H1 (cell line): ENCODE data around the gene CDS2. TPM values are rescaled to one million over a fixed set of nuclear protein-coding genes. Genes with fewer than 3 reads are reported as not detected.

Experiments used
- CTCF ChIA-PET: fragments of 300-600 bp; sonication (Branson Sonifier 250); formaldehyde crosslinking; loops from one replicate; lab custom pipeline; 2021; ENCODE audit not compliant: partially characterized antibody; lab: Charles Lee
- POLR2A ChIA-PET: fragments of 300-600 bp; sonication (Branson Sonifier 250); formaldehyde crosslinking; loops from one replicate; lab custom pipeline; 2021; ENCODE audit warnings: inconsistent platforms; ENCODE audit not compliant: partially characterized antibody; lab: Charles Lee
- DNase-seq, 2 experiments: peaks; one replicate each; pipeline versions ENCODE4 v3.0.0 to v3.0.0-alpha.2; 2010 to 2022; ENCODE audit warnings: low spot score in 2 of 2, low read depth in 1 of 2, mixed read lengths in 1 of 2
- FAIRE-seq: peaks from 2 replicates; lab custom pipeline; 2011; peaks lifted over from hg19 to GRCh38; lab: Jason Lieb, UNC
- H2AFZ ChIP-seq: 2 replicates; pipeline ENCODE4 v1.8.1; 2012; ENCODE audit warnings: low read length, inconsistent platforms
- H2AK5ac ChIP-seq: 2 replicates; pipeline ENCODE4 v1.6.1; 2013; ENCODE audit warnings: low read depth, low read length
- H2BK120ac ChIP-seq: replicated peaks from 2 replicates; pipeline ENCODE3; 2013; ENCODE audit warnings: low read depth, low read length, inconsistent platforms
- H2BK12ac ChIP-seq: 2 replicates; pipeline ENCODE4 v1.6.1; 2013; ENCODE audit warnings: low read depth, low read length
- H2BK15ac ChIP-seq: 2 replicates; pipeline ENCODE4 v1.6.1; 2013; ENCODE audit warnings: low read length
- H2BK20ac ChIP-seq: 2 replicates; pipeline ENCODE4 v1.6.1; 2013; ENCODE audit warnings: low read length
- H2BK5ac ChIP-seq: 2 replicates; pipeline ENCODE4 v1.6.1; 2013; ENCODE audit warnings: low read depth, low read length
- H3K14ac ChIP-seq: 2 replicates; pipeline ENCODE4 v1.6.1; 2013; ENCODE audit warnings: inconsistent platforms; ENCODE audit not compliant: insufficient read length
- H3K18ac ChIP-seq: 2 replicates; pipeline ENCODE4 v1.6.1; 2013; ENCODE audit warnings: low read length; ENCODE audit errors: extremely low read depth
- H3K23ac ChIP-seq: 2 replicates; pipeline ENCODE4 v1.6.1; 2013; ENCODE audit warnings: inconsistent platforms; ENCODE audit not compliant: insufficient read length
- H3K23me2 ChIP-seq: 2 replicates; pipeline ENCODE4 v1.6.1; 2013; ENCODE audit warnings: low read depth, low read length
- H3K27ac ChIP-seq: 2 replicates; pipeline ENCODE4 v1.6.1; 2011; ENCODE audit warnings: low read depth, low read length, inconsistent platforms
- H3K27me3 ChIP-seq, 4 experiments: replicated peaks in 1 of 4; 1 replicate in 1 of 4; 2 replicates in 3 of 4; pipeline versions ENCODE4 v1.6.1 to v1.8.1; 2011 to 2013; ENCODE audit warnings: low read length in 3 of 4, mild to moderate bottlenecking in 3 of 4, inconsistent platforms in 2 of 4, mixed read lengths in 2 of 4, moderate library complexity in 1 of 4; ENCODE audit not compliant: control insufficient read depth in 3 of 4, insufficient read depth in 3 of 4; ENCODE audit errors: extremely low read depth in 1 of 4
- H3K36me3 ChIP-seq, 4 experiments: 2 replicates each; pipeline versions ENCODE4 v1.6.1 to v1.8.1; 2011 to 2013; ENCODE audit warnings: mild to moderate bottlenecking in 4 of 4, low read length in 3 of 4, moderate library complexity in 2 of 4, control low read depth in 1 of 4, inconsistent platforms in 1 of 4; ENCODE audit not compliant: insufficient read depth in 4 of 4, control insufficient read depth in 2 of 4
- H3K4ac ChIP-seq: replicated peaks from 2 replicates; pipeline ENCODE3; 2013; ENCODE audit warnings: low read length, low read depth, mixed read lengths, inconsistent platforms; ENCODE audit not compliant: insufficient read length
- H3K4me1 ChIP-seq, 4 experiments: replicated peaks in 1 of 4; 1 replicate in 1 of 4; 2 replicates in 3 of 4; pipeline versions ENCODE4 v1.6.1 to v1.8.1; 2011 to 2013; ENCODE audit warnings: low read length in 3 of 4, inconsistent platforms in 2 of 4, mixed read lengths in 1 of 4; ENCODE audit not compliant: insufficient read depth in 4 of 4, control insufficient read depth in 3 of 4
- H3K4me2 ChIP-seq, 2 experiments: 2 replicates each; pipeline versions ENCODE4 v1.6.1 to v1.8.1; 2011 to 2013; ENCODE audit warnings: low read depth in 2 of 2, low read length in 2 of 2, control low read depth in 1 of 2, inconsistent platforms in 1 of 2, mild to moderate bottlenecking in 1 of 2; ENCODE audit not compliant: insufficient read depth in 1 of 2
- H3K4me3 ChIP-seq, 4 experiments: fragments of 200-600, 300-600 bp in 1 of 4; sonication (generic), shearing (Covaris generic), sonication (Bioruptor Twin) in 1 of 4; 2 replicates each; pipeline versions ENCODE4 v1.5.1 to v1.8.1; 2011 to 2016; ENCODE audit warnings: low read length in 4 of 4, low read depth in 3 of 4, control low read depth in 2 of 4, inconsistent platforms in 2 of 4, mild to moderate bottlenecking in 2 of 4, mixed read lengths in 1 of 4, moderate library complexity in 1 of 4; ENCODE audit not compliant: insufficient read depth in 2 of 4; ENCODE audit errors: extremely low read depth in 1 of 4
- H3K56ac ChIP-seq: replicated peaks from 2 replicates; pipeline ENCODE3; 2013; ENCODE audit warnings: low read depth, mild to moderate bottlenecking, mixed read lengths, low read length, inconsistent platforms; ENCODE audit not compliant: insufficient read length
- H3K79me1 ChIP-seq: 2 replicates; pipeline ENCODE4 v1.6.1; 2013; ENCODE audit warnings: low read depth, low read length, control low read depth
- H3K79me2 ChIP-seq, 2 experiments: 2 replicates each; pipeline versions ENCODE4 v1.6.1 to v1.8.1; 2012 to 2013; ENCODE audit warnings: low read length in 2 of 2, mild to moderate bottlenecking in 2 of 2, inconsistent platforms in 1 of 2; ENCODE audit not compliant: insufficient read depth in 2 of 2, control insufficient read depth in 1 of 2
- H3K9ac ChIP-seq, 4 experiments: replicated peaks in 1 of 4; 1 replicate in 1 of 4; 2 replicates in 3 of 4; pipeline versions ENCODE4 v1.6.1 to v1.8.1; 2011 to 2013; ENCODE audit warnings: low read depth in 3 of 4, low read length in 3 of 4, control low read depth in 2 of 4, mild to moderate bottlenecking in 2 of 4, moderate library complexity in 2 of 4, inconsistent platforms in 1 of 4; ENCODE audit errors: extremely low read depth in 1 of 4
- H3K9me3 ChIP-seq, 2 experiments: 2 replicates each; pipeline versions ENCODE4 v1.6.1 to v1.8.1; 2012 to 2013; ENCODE audit warnings: mild to moderate bottlenecking in 2 of 2, moderate library complexity in 2 of 2, control low read depth in 1 of 2, inconsistent platforms in 1 of 2, low read depth in 1 of 2, low read length in 1 of 2, mixed read lengths in 1 of 2; ENCODE audit not compliant: insufficient read depth in 2 of 2
- H4K20me1 ChIP-seq, 2 experiments: replicated peaks in 1 of 2; 2 replicates each; pipeline versions ENCODE3 to v1.8.1; 2011 to 2013; ENCODE audit warnings: inconsistent platforms in 2 of 2, low read length in 2 of 2, mild to moderate bottlenecking in 1 of 2; ENCODE audit not compliant: insufficient read depth in 2 of 2, control insufficient read depth in 1 of 2
- H4K5ac ChIP-seq: 2 replicates; pipeline ENCODE4 v1.6.1; 2013; ENCODE audit warnings: low read length, low read depth, mixed read lengths, inconsistent platforms; ENCODE audit not compliant: insufficient read length
- H4K8ac ChIP-seq: 2 replicates; pipeline ENCODE4 v1.8.0; 2013; ENCODE audit warnings: mild to moderate bottlenecking, moderate library complexity, low read length, inconsistent platforms; ENCODE audit not compliant: insufficient read depth; ENCODE audit errors: extremely low read depth
- H4K91ac ChIP-seq: replicated peaks from 2 replicates; pipeline ENCODE3; 2013; ENCODE audit warnings: low read length, mixed read lengths, inconsistent platforms; ENCODE audit not compliant: insufficient read length
- JUN ChIP-seq: IDR thresholded peaks from 2 replicates; pipeline ENCODE4 v1.6.1; 2011; ENCODE audit warnings: low read depth, mild to moderate bottlenecking, improper control_type of control experiment, low read length
- KDM5A ChIP-seq: fragments of 200-600 bp; IDR thresholded peaks from 2 replicates; pipeline ENCODE4 v1.7.1; 2012; ENCODE audit warnings: mild to moderate bottlenecking, low read length, inconsistent platforms, mixed read lengths
- RXRA ChIP-seq: IDR thresholded peaks from 2 replicates; pipeline ENCODE4 v1.6.1; 2011; ENCODE audit warnings: low read depth, mild to moderate bottlenecking, low read length, moderate library complexity; ENCODE audit not compliant: insufficient read depth
- SP2 ChIP-seq: IDR thresholded peaks from 2 replicates; pipeline ENCODE4 v1.6.1; 2012; ENCODE audit warnings: mild to moderate bottlenecking, low read length, inconsistent platforms
- SRF ChIP-seq: IDR thresholded peaks from 2 replicates; pipeline ENCODE4 v1.6.1; 2011; ENCODE audit warnings: mild to moderate bottlenecking, low read depth, low read length, moderate library complexity
- WGBS, 2 experiments: shearing (Covaris generic) in 1 of 2; methylation state at CpG; one replicate each; pipeline versions ENCODE4 v1.1.6 to v1.1.7; 2013 to 2015; ENCODE audit warnings: low lambda C conversion rate in 2 of 2, mixed read lengths in 2 of 2, inconsistent platforms in 1 of 2, low coverage in 1 of 2, missing lambda C conversion rate in 1 of 2; ENCODE audit not compliant: insufficient replicate concordance in 2 of 2, insufficient coverage in 1 of 2, insufficient read length in 1 of 2; ENCODE audit errors: extremely low coverage in 1 of 2, missing lambda C conversion rate in 1 of 2; 5-methylcytosine and 5-hydroxymethylcytosine counted together
- polyA plus RNA-seq, 7 experiments: library from polyadenylated mRNA; depleted of rRNA in 3 of 7; stranded (reverse) in 5 of 7; unstranded in 2 of 7; fragments of >200 nt in 5 of 7; fragments of 200-250 nt in 2 of 7; gene quantifications; 1 replicate in 5 of 7; 2 replicates in 1 of 7; 4 replicates in 1 of 7; pipeline versions ENCODE4 v1.2.1 to v1.2.3, GENCODE V29; 2011 to 2013; ENCODE audit warnings: missing spikeins in 2 of 7, mixed read lengths in 2 of 7
- total RNA-seq: library from RNA; stranded (reverse); fragmentation: NEBNext Ultra II Directional; extraction: Animal tissue kit (Norgen Biotek cat#: 25700); gene quantifications from 2 replicates; pipeline ENCODE4 v1.2.1, GENCODE V29; 2021

CDS2 gene
- total and polyA plus RNA-seq, 2 of the 8 experiments (the other 6 are each of a cell fraction or from before 2014, with no cell fraction given), result 54.0 to 56.2 TPM

GRCh38 chr20:5148581-5148980 lies 21.8 kb downstream of the CDS2 start:
- no peak overlapping the region for H4K5ac ChIP-seq
- no peak overlapping the region for H4K8ac ChIP-seq
- POLR2A ChIA-PET, result interaction anchor here (0.7 to 1.7 kb wide), 3 partner anchors 9 to 168 kb away, joined by 3 to 6 read pairs (median 3); no protein-coding TSS in a partner anchor

More at GRCh38 chr20:5148581-5148980, 21.8 kb downstream of the CDS2 start:
- no peak overlapping the region for H2BK15ac ChIP-seq
- H3K9ac ChIP-seq, result no peak overlapping the region
- 96% methylated on average over 6 of the region's 6 CpGs; no CpG with 5 or more reads in 1 of the 2 experiments for WGBS, 2 experiments
- H2BK12ac ChIP-seq, result no peak overlapping the region
- H3K23me2 ChIP-seq, result no peaks in the 10 kb centered on the region
- no peak overlapping the region for H3K14ac ChIP-seq
- H3K36me3 ChIP-seq, result no peaks in the 10 kb centered on the region
- H4K91ac ChIP-seq, result no peak overlapping the region
- DNase-seq (no peak), FAIRE-seq (no peak)
- no peak overlapping the region for H3K56ac ChIP-seq
- no peak overlapping the region for H2AFZ ChIP-seq
- no peak overlapping the region for H3K23ac ChIP-seq
- H3K27me3 ChIP-seq, result no peaks in the 10 kb centered on the region
- no peak overlapping the region for H3K4me3 ChIP-seq
- no peak for TF ChIP-seq KDM5A
- TF ChIP-seq SP2, result no peak
- TF ChIP-seq RXRA, result no peak
- TF ChIP-seq SRF, result no peak
- no peak for TF ChIP-seq JUN
- H3K27ac ChIP-seq, result no peak overlapping the region
- peaks cover 11% of the 10 kb centered on the region for H3K79me1 ChIP-seq
- no peak overlapping the region for H3K18ac ChIP-seq
- H3K4me2 ChIP-seq, result no peak overlapping the region
- H3K4me1 ChIP-seq, result peaks cover 0 to 2% (median 0%) of the 10 kb centered on the region in 4 experiments; a peak in 2 of 7 replicates
- H2BK5ac ChIP-seq, result no peak overlapping the region
- H3K9me3 ChIP-seq, result no peaks in the 10 kb centered on the region
- peaks cover 3 to 9% of the 10 kb centered on the region in 2 experiments for H4K20me1 ChIP-seq
- CTCF ChIA-PET, result interaction anchor here (1.4 to 3.8 kb wide), 3 partner anchors 7 to 44 kb away, joined by 3 to 13 read pairs (median 9); partner anchors contain the start of gene CDS2
- no peak overlapping the region for H2BK20ac ChIP-seq
- H2BK120ac ChIP-seq, result no peak overlapping the region
- no peak overlapping the region for H3K4ac ChIP-seq
- no peak overlapping the region for H2AK5ac ChIP-seq
- H3K79me2 ChIP-seq, result peaks cover 2 to 70% of the 10 kb centered on the region in 2 experiments; a peak in 3 of 4 replicates
